Sciatic nerve (tissue), 2 donors: Measurements from ENCODE around the gene CCDC172. TPM values are rescaled to one million over a fixed set of nuclear protein-coding genes. Genes with fewer than 3 reads are reported as not detected.

Experiments used
- ATAC-seq: fragments of 200-7000 bp; cut with Tn5 transposase; one replicate; pipeline ENCODE4 v1.9.1; 2020; ENCODE audit warnings: mild to moderate bottlenecking, moderate library complexity
- DNase-seq: peaks from one replicate; pipeline ENCODE4 v3.0.0-alpha.2; 2020; ENCODE audit warnings: low spot score
- intact Hi-C: fragments of 100-400 bp; cut with DNase I; formaldehyde crosslinking; loops from one replicate; pipeline ENCODE4 v1.14.2; 2022
- total RNA-seq: library from RNA; stranded (reverse); fragmentation: NEBNext Ultra II Directional; extraction: Animal tissue kit (Norgen Biotek cat#: 25700); gene quantifications from one replicate; pipeline ENCODE4 v1.2.1, GENCODE V29; 2021
- donor health status: DM: no; HTN: no; CAD: no.
- donor health status: DM: no; HTN: no; CAD: no.

The CCDC172 gene
- total RNA-seq, 1 donor from 2014 or later = not detected

- intact Hi-C loops = no loop called here
- ATAC-seq = no peak
- DNase-seq = no peak
These were observed 84.5 kb downstream of the CCDC172 start for GRCh38 chr10:116408719-116409118.

- DNase-seq (no peak), ATAC-seq (no peak)
- intact Hi-C loops = no loop called here
These were observed 86.1 kb downstream of the CCDC172 start for GRCh38 chr10:116410351-116410750.

GRCh38 chr10:116417821-116418220, 93.6 kb downstream of the CCDC172 start:
- no peak for ATAC-seq
- intact Hi-C loops = no loop called here
- no peak for DNase-seq

- intact Hi-C loops = no loop called here
- DNase-seq = no peak
- no peak for ATAC-seq
These were observed 94.1 kb downstream of the CCDC172 start for GRCh38 chr10:116418389-116418788.

- no peak for DNase-seq
- no peak for ATAC-seq
- intact Hi-C loops = no loop called here
These were observed 97.6 kb downstream of the CCDC172 start for GRCh38 chr10:116421815-116422214.

- intact Hi-C loops = loop anchor here (2.0 kb wide), 1 partner anchor 21 kb away; no protein-coding TSS in a partner anchor
- ATAC-seq = no peak
- DNase-seq = no peak
These were observed 103.4 kb downstream of the CCDC172 start, which contains the start of gene PNLIPRP3 for GRCh38 chr10:116427671-116428070. TSS of gene PNLIPRP3 (plus strand) at chr10:116427847. CDS start at chr10:116428013, 166 bp downstream.

GRCh38 chr10:116429288-116429977, 105.2 kb downstream of the CCDC172 start:
- ATAC-seq (peak; percentile 83), DNase-seq (no peak)
- intact Hi-C loops = loop anchor here (2.0 kb wide), 1 partner anchor 23 kb away; no protein-coding TSS in a partner anchor

Other genes starting within 250 kb of the CCDC172 start
- gene GFRA1, start 51.2 kb upstream of the CCDC172 start, total RNA-seq = 65.8 TPM
- gene PNLIPRP3, start 103.4 kb downstream of the CCDC172 start, total RNA-seq = not detected
- 2.8 TPM for gene PNLIP, start 221.5 kb downstream of the CCDC172 start, total RNA-seq